H1 (cell line): Measurements from ENCODE around the gene CGA. TPM values are rescaled to one million over a fixed set of nuclear protein-coding genes. Genes with fewer than 3 reads are reported as not detected.

Source experiments
- CTCF ChIA-PET: fragments of 300-600 bp; sonication (Branson Sonifier 250); formaldehyde crosslinking; loops from one replicate; lab custom pipeline; 2021; ENCODE audit not compliant: partially characterized antibody; lab: Charles Lee
- POLR2A ChIA-PET: fragments of 300-600 bp; sonication (Branson Sonifier 250); formaldehyde crosslinking; loops from one replicate; lab custom pipeline; 2021; ENCODE audit warnings: inconsistent platforms; ENCODE audit not compliant: partially characterized antibody; lab: Charles Lee
- DNase-seq, 2 experiments: peaks; one replicate each; pipeline versions ENCODE4 v3.0.0 to v3.0.0-alpha.2; 2010 to 2022; ENCODE audit warnings: low spot score in 2 of 2, low read depth in 1 of 2, mixed read lengths in 1 of 2
- FAIRE-seq: peaks from 2 replicates; lab custom pipeline; 2011; peaks lifted over from hg19 to GRCh38; lab: Jason Lieb, UNC
- H2AFZ ChIP-seq: 2 replicates; pipeline ENCODE4 v1.8.1; 2012; ENCODE audit warnings: low read length, inconsistent platforms
- H2AK5ac ChIP-seq: 2 replicates; pipeline ENCODE4 v1.6.1; 2013; ENCODE audit warnings: low read depth, low read length
- H2BK120ac ChIP-seq: replicated peaks from 2 replicates; pipeline ENCODE3; 2013; ENCODE audit warnings: low read depth, low read length, inconsistent platforms
- H2BK12ac ChIP-seq: 2 replicates; pipeline ENCODE4 v1.6.1; 2013; ENCODE audit warnings: low read depth, low read length
- H2BK15ac ChIP-seq: 2 replicates; pipeline ENCODE4 v1.6.1; 2013; ENCODE audit warnings: low read length
- H2BK20ac ChIP-seq: 2 replicates; pipeline ENCODE4 v1.6.1; 2013; ENCODE audit warnings: low read length
- H2BK5ac ChIP-seq: 2 replicates; pipeline ENCODE4 v1.6.1; 2013; ENCODE audit warnings: low read depth, low read length
- H3K14ac ChIP-seq: 2 replicates; pipeline ENCODE4 v1.6.1; 2013; ENCODE audit warnings: inconsistent platforms; ENCODE audit not compliant: insufficient read length
- H3K18ac ChIP-seq: 2 replicates; pipeline ENCODE4 v1.6.1; 2013; ENCODE audit warnings: low read length; ENCODE audit errors: extremely low read depth
- H3K23ac ChIP-seq: 2 replicates; pipeline ENCODE4 v1.6.1; 2013; ENCODE audit warnings: inconsistent platforms; ENCODE audit not compliant: insufficient read length
- H3K23me2 ChIP-seq: 2 replicates; pipeline ENCODE4 v1.6.1; 2013; ENCODE audit warnings: low read depth, low read length
- H3K27ac ChIP-seq: 2 replicates; pipeline ENCODE4 v1.6.1; 2011; ENCODE audit warnings: low read depth, low read length, inconsistent platforms
- H3K27me3 ChIP-seq, 4 experiments: replicated peaks in 1 of 4; 1 replicate in 1 of 4; 2 replicates in 3 of 4; pipeline versions ENCODE4 v1.6.1 to v1.8.1; 2011 to 2013; ENCODE audit warnings: low read length in 3 of 4, mild to moderate bottlenecking in 3 of 4, inconsistent platforms in 2 of 4, mixed read lengths in 2 of 4, moderate library complexity in 1 of 4; ENCODE audit not compliant: control insufficient read depth in 3 of 4, insufficient read depth in 3 of 4; ENCODE audit errors: extremely low read depth in 1 of 4
- H3K36me3 ChIP-seq, 4 experiments: 2 replicates each; pipeline versions ENCODE4 v1.6.1 to v1.8.1; 2011 to 2013; ENCODE audit warnings: mild to moderate bottlenecking in 4 of 4, low read length in 3 of 4, moderate library complexity in 2 of 4, control low read depth in 1 of 4, inconsistent platforms in 1 of 4; ENCODE audit not compliant: insufficient read depth in 4 of 4, control insufficient read depth in 2 of 4
- H3K4ac ChIP-seq: replicated peaks from 2 replicates; pipeline ENCODE3; 2013; ENCODE audit warnings: low read length, low read depth, mixed read lengths, inconsistent platforms; ENCODE audit not compliant: insufficient read length
- H3K4me1 ChIP-seq, 4 experiments: replicated peaks in 1 of 4; 1 replicate in 1 of 4; 2 replicates in 3 of 4; pipeline versions ENCODE4 v1.6.1 to v1.8.1; 2011 to 2013; ENCODE audit warnings: low read length in 3 of 4, inconsistent platforms in 2 of 4, mixed read lengths in 1 of 4; ENCODE audit not compliant: insufficient read depth in 4 of 4, control insufficient read depth in 3 of 4
- H3K4me2 ChIP-seq, 2 experiments: 2 replicates each; pipeline versions ENCODE4 v1.6.1 to v1.8.1; 2011 to 2013; ENCODE audit warnings: low read depth in 2 of 2, low read length in 2 of 2, control low read depth in 1 of 2, inconsistent platforms in 1 of 2, mild to moderate bottlenecking in 1 of 2; ENCODE audit not compliant: insufficient read depth in 1 of 2
- H3K4me3 ChIP-seq, 4 experiments: fragments of 200-600, 300-600 bp in 1 of 4; sonication (generic), shearing (Covaris generic), sonication (Bioruptor Twin) in 1 of 4; 2 replicates each; pipeline versions ENCODE4 v1.5.1 to v1.8.1; 2011 to 2016; ENCODE audit warnings: low read length in 4 of 4, low read depth in 3 of 4, control low read depth in 2 of 4, inconsistent platforms in 2 of 4, mild to moderate bottlenecking in 2 of 4, mixed read lengths in 1 of 4, moderate library complexity in 1 of 4; ENCODE audit not compliant: insufficient read depth in 2 of 4; ENCODE audit errors: extremely low read depth in 1 of 4
- H3K56ac ChIP-seq: replicated peaks from 2 replicates; pipeline ENCODE3; 2013; ENCODE audit warnings: low read depth, mild to moderate bottlenecking, mixed read lengths, low read length, inconsistent platforms; ENCODE audit not compliant: insufficient read length
- H3K79me1 ChIP-seq: 2 replicates; pipeline ENCODE4 v1.6.1; 2013; ENCODE audit warnings: low read depth, low read length, control low read depth
- H3K79me2 ChIP-seq, 2 experiments: 2 replicates each; pipeline versions ENCODE4 v1.6.1 to v1.8.1; 2012 to 2013; ENCODE audit warnings: low read length in 2 of 2, mild to moderate bottlenecking in 2 of 2, inconsistent platforms in 1 of 2; ENCODE audit not compliant: insufficient read depth in 2 of 2, control insufficient read depth in 1 of 2
- H3K9ac ChIP-seq, 4 experiments: replicated peaks in 1 of 4; 1 replicate in 1 of 4; 2 replicates in 3 of 4; pipeline versions ENCODE4 v1.6.1 to v1.8.1; 2011 to 2013; ENCODE audit warnings: low read depth in 3 of 4, low read length in 3 of 4, control low read depth in 2 of 4, mild to moderate bottlenecking in 2 of 4, moderate library complexity in 2 of 4, inconsistent platforms in 1 of 4; ENCODE audit errors: extremely low read depth in 1 of 4
- H3K9me3 ChIP-seq, 2 experiments: 2 replicates each; pipeline versions ENCODE4 v1.6.1 to v1.8.1; 2012 to 2013; ENCODE audit warnings: mild to moderate bottlenecking in 2 of 2, moderate library complexity in 2 of 2, control low read depth in 1 of 2, inconsistent platforms in 1 of 2, low read depth in 1 of 2, low read length in 1 of 2, mixed read lengths in 1 of 2; ENCODE audit not compliant: insufficient read depth in 2 of 2
- H4K20me1 ChIP-seq, 2 experiments: replicated peaks in 1 of 2; 2 replicates each; pipeline versions ENCODE3 to v1.8.1; 2011 to 2013; ENCODE audit warnings: inconsistent platforms in 2 of 2, low read length in 2 of 2, mild to moderate bottlenecking in 1 of 2; ENCODE audit not compliant: insufficient read depth in 2 of 2, control insufficient read depth in 1 of 2
- H4K5ac ChIP-seq: 2 replicates; pipeline ENCODE4 v1.6.1; 2013; ENCODE audit warnings: low read length, low read depth, mixed read lengths, inconsistent platforms; ENCODE audit not compliant: insufficient read length
- H4K8ac ChIP-seq: 2 replicates; pipeline ENCODE4 v1.8.0; 2013; ENCODE audit warnings: mild to moderate bottlenecking, moderate library complexity, low read length, inconsistent platforms; ENCODE audit not compliant: insufficient read depth; ENCODE audit errors: extremely low read depth
- H4K91ac ChIP-seq: replicated peaks from 2 replicates; pipeline ENCODE3; 2013; ENCODE audit warnings: low read length, mixed read lengths, inconsistent platforms; ENCODE audit not compliant: insufficient read length
- CEBPB ChIP-seq: IDR thresholded peaks from 2 replicates; pipeline ENCODE4 v1.6.1; 2012; ENCODE audit warnings: low read depth, low read length
- SP2 ChIP-seq: IDR thresholded peaks from 2 replicates; pipeline ENCODE4 v1.6.1; 2012; ENCODE audit warnings: mild to moderate bottlenecking, low read length, inconsistent platforms
- WGBS, 2 experiments: shearing (Covaris generic) in 1 of 2; methylation state at CpG; one replicate each; pipeline versions ENCODE4 v1.1.6 to v1.1.7; 2013 to 2015; ENCODE audit warnings: low lambda C conversion rate in 2 of 2, mixed read lengths in 2 of 2, inconsistent platforms in 1 of 2, low coverage in 1 of 2, missing lambda C conversion rate in 1 of 2; ENCODE audit not compliant: insufficient replicate concordance in 2 of 2, insufficient coverage in 1 of 2, insufficient read length in 1 of 2; ENCODE audit errors: extremely low coverage in 1 of 2, missing lambda C conversion rate in 1 of 2; 5-methylcytosine and 5-hydroxymethylcytosine counted together
- polyA plus RNA-seq, 7 experiments: library from polyadenylated mRNA; depleted of rRNA in 3 of 7; stranded (reverse) in 5 of 7; unstranded in 2 of 7; fragments of >200 nt in 5 of 7; fragments of 200-250 nt in 2 of 7; gene quantifications; 1 replicate in 5 of 7; 2 replicates in 1 of 7; 4 replicates in 1 of 7; pipeline versions ENCODE4 v1.2.1 to v1.2.3, GENCODE V29; 2011 to 2013; ENCODE audit warnings: missing spikeins in 2 of 7, mixed read lengths in 2 of 7
- total RNA-seq: library from RNA; stranded (reverse); fragmentation: NEBNext Ultra II Directional; extraction: Animal tissue kit (Norgen Biotek cat#: 25700); gene quantifications from 2 replicates; pipeline ENCODE4 v1.2.1, GENCODE V29; 2021

Gene CGA
- total and polyA plus RNA-seq, 2 of the 8 experiments (the other 6 are each of a cell fraction or from before 2014, with no cell fraction given), result not detected

GRCh38 chr6:87068795-87069194, 26.1 kb downstream of the CGA start:
- H4K8ac ChIP-seq, result no peak overlapping the region
- 82% methylated on average over 3 of the region's 3 CpGs; no CpG with 5 or more reads in 1 of the 2 experiments for WGBS, 2 experiments
- H3K56ac ChIP-seq, result no peak overlapping the region
- H3K9ac ChIP-seq, result no peak overlapping the region
- no peak overlapping the region for H3K4me2 ChIP-seq
- H3K14ac ChIP-seq, result no peak overlapping the region
- no peak overlapping the region for H4K91ac ChIP-seq
- H2BK120ac ChIP-seq, result no peak overlapping the region
- H3K23me2 ChIP-seq, result no peaks in the 10 kb centered on the region
- no peaks in the 10 kb centered on the region for H3K9me3 ChIP-seq
- 0 out of 2 replicates have a peak, but pooled peaks cover 2% of the 10 kb centered on the region for H3K79me1 ChIP-seq
- DNase-seq (no peak), FAIRE-seq (no peak)
- no peaks in the 10 kb centered on the region for H3K36me3 ChIP-seq
- H2BK12ac ChIP-seq, result no peak overlapping the region
- H3K79me2 ChIP-seq, result no peaks in the 10 kb centered on the region
- no peak overlapping the region for H3K4ac ChIP-seq
- no peak overlapping the region for H2BK20ac ChIP-seq
- H4K20me1 ChIP-seq, result no peaks in the 10 kb centered on the region
- no peaks in the 10 kb centered on the region for H3K27me3 ChIP-seq
- no peak overlapping the region for H3K27ac ChIP-seq
- no peak overlapping the region for H4K5ac ChIP-seq
- ChIA-PET POLR2A (no interaction called here), CTCF (interaction anchor here (6.7 kb wide), 1 partner anchor 11 kb away, joined by 67 read pairs; no protein-coding TSS in a partner anchor)
- H3K18ac ChIP-seq, result no peak overlapping the region
- peak overlapping the region; percentile 83; the same call in 1 of the 2 replicates for H2AFZ ChIP-seq
- no peak overlapping the region for H3K23ac ChIP-seq
- no peak overlapping the region for H2BK5ac ChIP-seq
- H2AK5ac ChIP-seq, result no peak overlapping the region
- no peak overlapping the region for H3K4me3 ChIP-seq
- peak; percentile 65 for TF ChIP-seq CEBPB
- no peak for TF ChIP-seq SP2
- peaks cover 0 to 3% (median 1%) of the 10 kb centered on the region in 4 experiments; a peak in 1 of 7 replicates for H3K4me1 ChIP-seq
- no peak overlapping the region for H2BK15ac ChIP-seq
